H1 (cell line): Measurements from ENCODE around the gene CNIH4. TPM values are rescaled to one million over a fixed set of nuclear protein-coding genes. Genes with fewer than 3 reads are reported as not detected.
"Not testable (repeated sequence)": the region's sequence is repeated elsewhere in the genome, so short reads cannot be mapped to it uniquely, and the experiment has no call there.

ENCODE experiments used
- CTCF ChIA-PET: fragments of 300-600 bp; sonication (Branson Sonifier 250); formaldehyde crosslinking; loops from one replicate; lab custom pipeline; 2021; ENCODE audit not compliant: partially characterized antibody; lab: Charles Lee
- POLR2A ChIA-PET: fragments of 300-600 bp; sonication (Branson Sonifier 250); formaldehyde crosslinking; loops from one replicate; lab custom pipeline; 2021; ENCODE audit warnings: inconsistent platforms; ENCODE audit not compliant: partially characterized antibody; lab: Charles Lee
- DNase-seq, 2 experiments: peaks; one replicate each; pipeline versions ENCODE4 v3.0.0 to v3.0.0-alpha.2; 2010 to 2022; ENCODE audit warnings: low spot score in 2 of 2, low read depth in 1 of 2, mixed read lengths in 1 of 2
- FAIRE-seq: peaks from 2 replicates; lab custom pipeline; 2011; peaks lifted over from hg19 to GRCh38; lab: Jason Lieb, UNC
- H2AFZ ChIP-seq: 2 replicates; pipeline ENCODE4 v1.8.1; 2012; ENCODE audit warnings: low read length, inconsistent platforms
- H2AK5ac ChIP-seq: 2 replicates; pipeline ENCODE4 v1.6.1; 2013; ENCODE audit warnings: low read depth, low read length
- H2BK120ac ChIP-seq: replicated peaks from 2 replicates; pipeline ENCODE3; 2013; ENCODE audit warnings: low read depth, low read length, inconsistent platforms
- H2BK12ac ChIP-seq: 2 replicates; pipeline ENCODE4 v1.6.1; 2013; ENCODE audit warnings: low read depth, low read length
- H2BK15ac ChIP-seq: 2 replicates; pipeline ENCODE4 v1.6.1; 2013; ENCODE audit warnings: low read length
- H2BK20ac ChIP-seq: 2 replicates; pipeline ENCODE4 v1.6.1; 2013; ENCODE audit warnings: low read length
- H2BK5ac ChIP-seq: 2 replicates; pipeline ENCODE4 v1.6.1; 2013; ENCODE audit warnings: low read depth, low read length
- H3K14ac ChIP-seq: 2 replicates; pipeline ENCODE4 v1.6.1; 2013; ENCODE audit warnings: inconsistent platforms; ENCODE audit not compliant: insufficient read length
- H3K18ac ChIP-seq: 2 replicates; pipeline ENCODE4 v1.6.1; 2013; ENCODE audit warnings: low read length; ENCODE audit errors: extremely low read depth
- H3K23ac ChIP-seq: 2 replicates; pipeline ENCODE4 v1.6.1; 2013; ENCODE audit warnings: inconsistent platforms; ENCODE audit not compliant: insufficient read length
- H3K23me2 ChIP-seq: 2 replicates; pipeline ENCODE4 v1.6.1; 2013; ENCODE audit warnings: low read depth, low read length
- H3K27ac ChIP-seq: 2 replicates; pipeline ENCODE4 v1.6.1; 2011; ENCODE audit warnings: low read depth, low read length, inconsistent platforms
- H3K27me3 ChIP-seq, 4 experiments: replicated peaks in 1 of 4; 1 replicate in 1 of 4; 2 replicates in 3 of 4; pipeline versions ENCODE4 v1.6.1 to v1.8.1; 2011 to 2013; ENCODE audit warnings: low read length in 3 of 4, mild to moderate bottlenecking in 3 of 4, inconsistent platforms in 2 of 4, mixed read lengths in 2 of 4, moderate library complexity in 1 of 4; ENCODE audit not compliant: control insufficient read depth in 3 of 4, insufficient read depth in 3 of 4; ENCODE audit errors: extremely low read depth in 1 of 4
- H3K36me3 ChIP-seq, 4 experiments: 2 replicates each; pipeline versions ENCODE4 v1.6.1 to v1.8.1; 2011 to 2013; ENCODE audit warnings: mild to moderate bottlenecking in 4 of 4, low read length in 3 of 4, moderate library complexity in 2 of 4, control low read depth in 1 of 4, inconsistent platforms in 1 of 4; ENCODE audit not compliant: insufficient read depth in 4 of 4, control insufficient read depth in 2 of 4
- H3K4ac ChIP-seq: replicated peaks from 2 replicates; pipeline ENCODE3; 2013; ENCODE audit warnings: low read length, low read depth, mixed read lengths, inconsistent platforms; ENCODE audit not compliant: insufficient read length
- H3K4me1 ChIP-seq, 4 experiments: replicated peaks in 1 of 4; 1 replicate in 1 of 4; 2 replicates in 3 of 4; pipeline versions ENCODE4 v1.6.1 to v1.8.1; 2011 to 2013; ENCODE audit warnings: low read length in 3 of 4, inconsistent platforms in 2 of 4, mixed read lengths in 1 of 4; ENCODE audit not compliant: insufficient read depth in 4 of 4, control insufficient read depth in 3 of 4
- H3K4me2 ChIP-seq, 2 experiments: 2 replicates each; pipeline versions ENCODE4 v1.6.1 to v1.8.1; 2011 to 2013; ENCODE audit warnings: low read depth in 2 of 2, low read length in 2 of 2, control low read depth in 1 of 2, inconsistent platforms in 1 of 2, mild to moderate bottlenecking in 1 of 2; ENCODE audit not compliant: insufficient read depth in 1 of 2
- H3K4me3 ChIP-seq, 4 experiments: fragments of 200-600, 300-600 bp in 1 of 4; sonication (generic), shearing (Covaris generic), sonication (Bioruptor Twin) in 1 of 4; 2 replicates each; pipeline versions ENCODE4 v1.5.1 to v1.8.1; 2011 to 2016; ENCODE audit warnings: low read length in 4 of 4, low read depth in 3 of 4, control low read depth in 2 of 4, inconsistent platforms in 2 of 4, mild to moderate bottlenecking in 2 of 4, mixed read lengths in 1 of 4, moderate library complexity in 1 of 4; ENCODE audit not compliant: insufficient read depth in 2 of 4; ENCODE audit errors: extremely low read depth in 1 of 4
- H3K56ac ChIP-seq: replicated peaks from 2 replicates; pipeline ENCODE3; 2013; ENCODE audit warnings: low read depth, mild to moderate bottlenecking, mixed read lengths, low read length, inconsistent platforms; ENCODE audit not compliant: insufficient read length
- H3K79me1 ChIP-seq: 2 replicates; pipeline ENCODE4 v1.6.1; 2013; ENCODE audit warnings: low read depth, low read length, control low read depth
- H3K79me2 ChIP-seq, 2 experiments: 2 replicates each; pipeline versions ENCODE4 v1.6.1 to v1.8.1; 2012 to 2013; ENCODE audit warnings: low read length in 2 of 2, mild to moderate bottlenecking in 2 of 2, inconsistent platforms in 1 of 2; ENCODE audit not compliant: insufficient read depth in 2 of 2, control insufficient read depth in 1 of 2
- H3K9ac ChIP-seq, 4 experiments: replicated peaks in 1 of 4; 1 replicate in 1 of 4; 2 replicates in 3 of 4; pipeline versions ENCODE4 v1.6.1 to v1.8.1; 2011 to 2013; ENCODE audit warnings: low read depth in 3 of 4, low read length in 3 of 4, control low read depth in 2 of 4, mild to moderate bottlenecking in 2 of 4, moderate library complexity in 2 of 4, inconsistent platforms in 1 of 4; ENCODE audit errors: extremely low read depth in 1 of 4
- H3K9me3 ChIP-seq, 2 experiments: 2 replicates each; pipeline versions ENCODE4 v1.6.1 to v1.8.1; 2012 to 2013; ENCODE audit warnings: mild to moderate bottlenecking in 2 of 2, moderate library complexity in 2 of 2, control low read depth in 1 of 2, inconsistent platforms in 1 of 2, low read depth in 1 of 2, low read length in 1 of 2, mixed read lengths in 1 of 2; ENCODE audit not compliant: insufficient read depth in 2 of 2
- H4K20me1 ChIP-seq, 2 experiments: replicated peaks in 1 of 2; 2 replicates each; pipeline versions ENCODE3 to v1.8.1; 2011 to 2013; ENCODE audit warnings: inconsistent platforms in 2 of 2, low read length in 2 of 2, mild to moderate bottlenecking in 1 of 2; ENCODE audit not compliant: insufficient read depth in 2 of 2, control insufficient read depth in 1 of 2
- H4K5ac ChIP-seq: 2 replicates; pipeline ENCODE4 v1.6.1; 2013; ENCODE audit warnings: low read length, low read depth, mixed read lengths, inconsistent platforms; ENCODE audit not compliant: insufficient read length
- H4K8ac ChIP-seq: 2 replicates; pipeline ENCODE4 v1.8.0; 2013; ENCODE audit warnings: mild to moderate bottlenecking, moderate library complexity, low read length, inconsistent platforms; ENCODE audit not compliant: insufficient read depth; ENCODE audit errors: extremely low read depth
- H4K91ac ChIP-seq: replicated peaks from 2 replicates; pipeline ENCODE3; 2013; ENCODE audit warnings: low read length, mixed read lengths, inconsistent platforms; ENCODE audit not compliant: insufficient read length
- WGBS, 2 experiments: shearing (Covaris generic) in 1 of 2; methylation state at CpG; one replicate each; pipeline versions ENCODE4 v1.1.6 to v1.1.7; 2013 to 2015; ENCODE audit warnings: low lambda C conversion rate in 2 of 2, mixed read lengths in 2 of 2, inconsistent platforms in 1 of 2, low coverage in 1 of 2, missing lambda C conversion rate in 1 of 2; ENCODE audit not compliant: insufficient replicate concordance in 2 of 2, insufficient coverage in 1 of 2, insufficient read length in 1 of 2; ENCODE audit errors: extremely low coverage in 1 of 2, missing lambda C conversion rate in 1 of 2; 5-methylcytosine and 5-hydroxymethylcytosine counted together
- polyA plus RNA-seq, 7 experiments: library from polyadenylated mRNA; depleted of rRNA in 3 of 7; stranded (reverse) in 5 of 7; unstranded in 2 of 7; fragments of >200 nt in 5 of 7; fragments of 200-250 nt in 2 of 7; gene quantifications; 1 replicate in 5 of 7; 2 replicates in 1 of 7; 4 replicates in 1 of 7; pipeline versions ENCODE4 v1.2.1 to v1.2.3, GENCODE V29; 2011 to 2013; ENCODE audit warnings: missing spikeins in 2 of 7, mixed read lengths in 2 of 7
- total RNA-seq: library from RNA; stranded (reverse); fragmentation: NEBNext Ultra II Directional; extraction: Animal tissue kit (Norgen Biotek cat#: 25700); gene quantifications from 2 replicates; pipeline ENCODE4 v1.2.1, GENCODE V29; 2021

CNIH4 gene
- total and polyA plus RNA-seq, 2 of the 8 experiments (the other 6 are each of a cell fraction or from before 2014, with no cell fraction given), result 76.2 to 151 TPM

GRCh38 chr1:224352436-224353085, 4.1 kb upstream of the CNIH4 start:
- not testable (repeated sequence) for H3K9ac ChIP-seq, H3K79me2 ChIP-seq, H2BK12ac ChIP-seq, H3K18ac ChIP-seq, H3K4me2 ChIP-seq, H4K5ac ChIP-seq, H3K36me3 ChIP-seq, H2BK20ac ChIP-seq, H2BK15ac ChIP-seq, H3K23me2 ChIP-seq, H3K27ac ChIP-seq, H4K20me1 ChIP-seq, H2AFZ ChIP-seq, H2BK120ac ChIP-seq, H3K4me1 ChIP-seq, H4K8ac ChIP-seq, H3K4ac ChIP-seq, H3K79me1 ChIP-seq, H2BK5ac ChIP-seq, FAIRE-seq, DNase-seq, H3K4me3 ChIP-seq, H3K23ac ChIP-seq, H4K91ac ChIP-seq, H3K27me3 ChIP-seq, H2AK5ac ChIP-seq, H3K14ac ChIP-seq, H3K56ac ChIP-seq
- 94% methylated on average over 41 of the region's 49 CpGs; no CpG with 5 or more reads in 1 of the 2 experiments for WGBS, 2 experiments
- CTCF ChIA-PET, result interaction anchor here (0.7 to 1.1 kb wide), 2 partner anchors 105 to 246 kb away, joined by 4 read pairs; no protein-coding TSS in a partner anchor
- H3K9me3 ChIP-seq, result peaks cover 0 to 20% of the 10 kb centered on the region in 2 experiments; a peak in 1 of 4 replicates
- POLR2A ChIA-PET, result interaction anchor here (0.8 kb wide), 1 partner anchor 12 kb away, joined by 4 read pairs; no protein-coding TSS in a partner anchor
